ENCODE data around the gene SV2C.
A peak's percentile ranks its signal among the peaks of the same experiment; 100 is the strongest.

SV2C gene

GRCh38 chr5:76326577-76327302, 243.6 kb downstream of the SV2C start:
- Histone ChIP-seq H3K4me1 (peaks cover 38% of the 10 kb centered on the region), H3K4me2 (ENCODE audit: low read length) (peak overlapping the region; percentile 52), H3K27me3 (ENCODE audit: control insufficient read depth, insufficient read depth, low read length) (no peaks in the 10 kb centered on the region), H3K9me3 (ENCODE audit: control insufficient read depth, low read length) (no peaks in the 10 kb centered on the region), H3K27ac (peak overlapping the region; percentile 45), H3K4me3 (ENCODE audit: low read depth, low read length) (no peak overlapping the region), H2AFZ (peak overlapping the region; percentile 55), H3K36me3 (ENCODE audit: control insufficient read depth, insufficient read depth, low read length) (no peaks in the 10 kb centered on the region), H3K9ac (no peak overlapping the region), H3K79me2 (no peaks in the 10 kb centered on the region)
- no peak for TF ChIP-seq CTCF (IDR thresholded peaks at IDR 0.05)

GRCh38 chr5:76329346-76329745, 246.2 kb downstream of the SV2C start:
- Histone ChIP-seq H3K9ac (no peak overlapping the region), H3K4me2 (ENCODE audit: low read length) (no peak overlapping the region), H2AFZ (no peak overlapping the region), H3K27ac (no peak overlapping the region), H3K27me3 (ENCODE audit: control insufficient read depth, insufficient read depth, low read length) (no peaks in the 10 kb centered on the region), H3K4me3 (ENCODE audit: low read depth, low read length) (no peak overlapping the region), H3K9me3 (ENCODE audit: control insufficient read depth, low read length) (no peaks in the 10 kb centered on the region), H3K4me1 (peaks cover 41% of the 10 kb centered on the region), H3K79me2 (no peaks in the 10 kb centered on the region), H3K36me3 (ENCODE audit: control insufficient read depth, insufficient read depth, low read length) (no peaks in the 10 kb centered on the region)
- no peak for TF ChIP-seq CTCF (IDR thresholded peaks at IDR 0.05)

- no peaks in the 10 kb centered on the region for H3K36me3 ChIP-seq (ENCODE audit: control insufficient read depth, insufficient read depth, low read length)
- H2AFZ ChIP-seq: peak overlapping the region; percentile 48
- no peaks in the 10 kb centered on the region for H3K9me3 ChIP-seq (ENCODE audit: control insufficient read depth, low read length)
- no peaks in the 10 kb centered on the region for H3K79me2 ChIP-seq
- H3K4me2 ChIP-seq (ENCODE audit: low read length): no peak overlapping the region
- no peaks in the 10 kb centered on the region for H3K27me3 ChIP-seq (ENCODE audit: control insufficient read depth, insufficient read depth, low read length)
- no peak overlapping the region for H3K27ac ChIP-seq
- H3K4me3 ChIP-seq (ENCODE audit: low read depth, low read length): no peak overlapping the region
- H3K9ac ChIP-seq: no peak overlapping the region
- TF ChIP-seq CTCF (IDR thresholded peaks at IDR 0.05): no peak
- peaks cover 30% of the 10 kb centered on the region for H3K4me1 ChIP-seq
These were observed 247.9 kb downstream of the SV2C start for GRCh38 chr5:76331126-76331525.

- TF ChIP-seq CTCF (IDR thresholded peaks at IDR 0.05): no peak
- H3K27me3 ChIP-seq (ENCODE audit: control insufficient read depth, insufficient read depth, low read length): no peaks in the 10 kb centered on the region
- no peaks in the 10 kb centered on the region for H3K79me2 ChIP-seq
- H3K4me3 ChIP-seq (ENCODE audit: low read depth, low read length): no peak overlapping the region
- peak overlapping the region; percentile 48 for H2AFZ ChIP-seq
- H3K4me2 ChIP-seq (ENCODE audit: low read length): no peak overlapping the region
- H3K9me3 ChIP-seq (ENCODE audit: control insufficient read depth, low read length): no peaks in the 10 kb centered on the region
- H3K9ac ChIP-seq: no peak overlapping the region
- no peaks in the 10 kb centered on the region for H3K36me3 ChIP-seq (ENCODE audit: control insufficient read depth, insufficient read depth, low read length)
- no peak overlapping the region for H3K27ac ChIP-seq
- peaks cover 20% of the 10 kb centered on the region for H3K4me1 ChIP-seq
These were observed 248.9 kb downstream of the SV2C start for GRCh38 chr5:76332102-76332501.

- Histone ChIP-seq H3K9me3 (ENCODE audit: control insufficient read depth, low read length) (no peaks in the 10 kb centered on the region), H3K36me3 (ENCODE audit: control insufficient read depth, insufficient read depth, low read length) (no peaks in the 10 kb centered on the region), H3K9ac (no peak overlapping the region), H3K27ac (no peak overlapping the region), H3K27me3 (ENCODE audit: control insufficient read depth, insufficient read depth, low read length) (no peaks in the 10 kb centered on the region), H2AFZ (no peak overlapping the region), H3K4me3 (ENCODE audit: low read depth, low read length) (no peak overlapping the region), H3K4me1 (peaks cover 15% of the 10 kb centered on the region), H3K4me2 (ENCODE audit: low read length) (no peak overlapping the region), H3K79me2 (no peaks in the 10 kb centered on the region)
- TF ChIP-seq CTCF (IDR thresholded peaks at IDR 0.05): no peak
These were observed 249.5 kb downstream of the SV2C start for GRCh38 chr5:76332611-76333205.
